Mesodermal cell (in vitro differentiated cells): Measurements from ENCODE around the gene EIF1AD. TPM values are rescaled to one million over a fixed set of nuclear protein-coding genes. Genes with fewer than 3 reads are reported as not detected.

Experiments used
- H3K27ac ChIP-seq: 2 replicates; pipeline ENCODE4 v1.7.0; 2013; ENCODE audit warnings: mild to moderate bottlenecking, low read depth, low read length, moderate library complexity; ENCODE audit not compliant: severe bottlenecking
- H3K36me3 ChIP-seq: 2 replicates; pipeline ENCODE4 v1.7.1; 2013; ENCODE audit warnings: mild to moderate bottlenecking, low read length, moderate library complexity; ENCODE audit not compliant: control insufficient read depth, insufficient read depth
- H3K4me1 ChIP-seq: one replicate; pipeline ENCODE4 v1.7.1; 2013; ENCODE audit warnings: mild to moderate bottlenecking, low read length; ENCODE audit not compliant: insufficient read depth, control insufficient read depth, poor library complexity, severe bottlenecking
- H3K4me3 ChIP-seq: 2 replicates; pipeline ENCODE4 v1.7.0; 2013; ENCODE audit warnings: low read length, control low read depth, mild to moderate bottlenecking; ENCODE audit not compliant: insufficient read depth, poor library complexity, severe bottlenecking; ENCODE audit errors: extremely low read depth
- H3K9me3 ChIP-seq: 2 replicates; pipeline ENCODE4 v1.7.1; 2013; ENCODE audit warnings: mild to moderate bottlenecking, low read length, moderate library complexity; ENCODE audit not compliant: control insufficient read depth
- WGBS, 2 experiments: methylation state at CpG; one replicate each; pipeline ENCODE4 v1.1.5; 2013; ENCODE audit warnings: missing lambda C conversion rate in 2 of 2; ENCODE audit not compliant: insufficient coverage in 2 of 2; 5-methylcytosine and 5-hydroxymethylcytosine counted together
- polyA plus RNA-seq, 2 experiments: library from polyadenylated mRNA; stranded (reverse); fragments of 50-300 nt; gene quantifications; one replicate each; pipeline ENCODE4 v1.2.3, GENCODE V29; 2013

Gene EIF1AD
- polyA plus RNA-seq (2013, experiment 1 of 2), result 24.3 TPM
- 24.2 TPM for polyA plus RNA-seq (2013, experiment 2 of 2)

GRCh38 chr11:66001942-66002647 is at the start of gene EIF1AD, which contains the start of gene BANF1:
TSS of gene EIF1AD (minus strand) at chr11:66002157. CDS start at chr11:66000389, 1,768 bp downstream.
TSS of gene BANF1 (plus strand) at chr11:66002503. CDS start at chr11:66003251, 748 bp downstream.
- WGBS, 2 experiments, result 0% methylated on average over 48 to 49 of the region's 55 CpGs
- H3K36me3 ChIP-seq, result peaks cover 61% of the 10 kb centered on the region
- peak within 1 kb of the TSS; percentile 98 for H3K27ac ChIP-seq
- no peaks in the 10 kb centered on the region for H3K9me3 ChIP-seq
- peak within 1 kb of the TSS; percentile 93 for H3K4me3 ChIP-seq
- peaks cover 16% of the 10 kb centered on the region for H3K4me1 ChIP-seq

- Histone ChIP-seq H3K4me1 (peaks cover 18% of the 10 kb centered on the region), H3K9me3 (no peaks in the 10 kb centered on the region), H3K27ac (peak overlapping the region; percentile 93), H3K36me3 (peaks cover 33% of the 10 kb centered on the region), H3K4me3 (peak overlapping the region; percentile 99)
- 6 to 49% methylated on average over 7 to 9 of the region's 12 CpGs for WGBS, 2 experiments
Measured at GRCh38 chr11:66051371-66051765, 49.4 kb upstream of the EIF1AD start.

GRCh38 chr11:66050581-66051231 is 48.7 kb upstream of the EIF1AD start:
- Histone ChIP-seq H3K4me3 (no peak overlapping the region), H3K27ac (peak overlapping the region; percentile 93), H3K9me3 (no peaks in the 10 kb centered on the region), H3K4me1 (peaks cover 18% of the 10 kb centered on the region), H3K36me3 (peaks cover 26% of the 10 kb centered on the region)
- WGBS, 2 experiments, result 71% methylated on average over 2 of the region's 5 CpGs; no CpG with 5 or more reads in 1 of the 2 experiments

GRCh38 chr11:66048547-66049323 is 46.8 kb upstream of the EIF1AD start, which contains the start of gene GAL3ST3:
TSS of gene GAL3ST3 (minus strand) at chr11:66049161. CDS start at chr11:66045415, 3,746 bp downstream.
- Histone ChIP-seq H3K27ac (no peak within 1 kb of the TSS), H3K9me3 (no peaks in the 10 kb centered on the region), H3K4me3 (peak within 1 kb of the TSS; percentile 43), H3K36me3 (peaks cover 7% of the 10 kb centered on the region), H3K4me1 (peaks cover 17% of the 10 kb centered on the region)
- WGBS, 2 experiments, result 2 to 13% methylated on average over 7 to 11 of the region's 39 CpGs

GRCh38 chr11:66047541-66048365 is 45.8 kb upstream of the EIF1AD start:
- Histone ChIP-seq H3K27ac (no peak overlapping the region), H3K4me3 (peak overlapping the region; percentile 43), H3K4me1 (peaks cover 10% of the 10 kb centered on the region), H3K9me3 (no peaks in the 10 kb centered on the region), H3K36me3 (no peaks in the 10 kb centered on the region)
- 85 to 94% methylated on average over 11 of the region's 11 CpGs for WGBS, 2 experiments

DNA sequence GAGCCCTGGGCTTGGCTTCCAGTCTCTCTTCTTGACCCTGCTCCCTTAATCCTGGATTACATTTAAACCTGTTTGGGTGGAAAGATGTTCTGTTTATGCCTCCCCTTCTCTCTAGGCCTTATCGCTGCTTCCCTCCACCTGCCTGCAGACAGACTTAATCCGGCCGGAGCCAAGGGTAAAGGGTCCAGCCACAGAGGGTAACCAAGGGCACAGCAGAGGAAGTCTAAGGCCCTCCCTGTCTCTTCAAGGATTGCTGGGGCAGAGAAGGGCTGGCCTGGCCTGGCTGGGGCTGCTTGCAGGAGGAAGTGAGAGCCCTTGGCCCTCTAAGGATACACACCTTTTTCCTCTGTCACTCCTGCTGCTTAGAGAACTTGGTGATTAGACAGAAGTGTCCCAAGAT is 44.9 kb upstream of the EIF1AD start:
- 100% methylated on average over 3 of the region's 3 CpGs; no CpG with 5 or more reads in 1 of the 2 experiments for WGBS, 2 experiments
- Histone ChIP-seq H3K36me3 (no peaks in the 10 kb centered on the region), H3K4me1 (peaks cover 10% of the 10 kb centered on the region), H3K27ac (no peak overlapping the region), H3K9me3 (no peaks in the 10 kb centered on the region), H3K4me3 (no peak overlapping the region)

DNA sequence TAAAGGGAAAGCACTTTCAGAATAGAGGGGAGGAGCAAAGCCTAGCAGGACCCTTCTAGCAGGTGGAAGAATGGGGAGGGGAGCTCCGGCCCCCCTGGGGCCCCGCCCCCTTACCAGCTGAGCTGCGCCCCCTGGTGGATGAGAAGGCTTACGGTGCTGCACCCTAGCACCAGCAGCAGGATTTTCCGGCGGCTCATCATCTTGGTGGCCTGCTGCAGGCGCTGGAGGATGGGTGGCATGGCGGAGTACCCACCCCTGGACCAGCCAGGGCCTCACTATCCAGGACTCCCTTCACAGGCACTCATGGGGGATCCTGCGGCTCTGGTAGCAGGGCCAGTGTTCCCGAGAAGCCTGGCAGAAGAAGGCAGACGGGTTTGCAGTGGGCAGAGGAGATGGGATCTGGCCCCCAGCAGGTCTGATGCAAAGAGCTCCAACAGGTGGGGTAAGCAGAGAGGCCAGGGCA is 43.3 kb upstream of the EIF1AD start:
- Histone ChIP-seq H3K36me3 (no peaks in the 10 kb centered on the region), H3K27ac (no peak overlapping the region), H3K9me3 (no peaks in the 10 kb centered on the region), H3K4me1 (no peaks in the 10 kb centered on the region), H3K4me3 (no peak overlapping the region)
- WGBS, 2 experiments, result 11 to 30% methylated on average over 7 to 8 of the region's 11 CpGs

DNA sequence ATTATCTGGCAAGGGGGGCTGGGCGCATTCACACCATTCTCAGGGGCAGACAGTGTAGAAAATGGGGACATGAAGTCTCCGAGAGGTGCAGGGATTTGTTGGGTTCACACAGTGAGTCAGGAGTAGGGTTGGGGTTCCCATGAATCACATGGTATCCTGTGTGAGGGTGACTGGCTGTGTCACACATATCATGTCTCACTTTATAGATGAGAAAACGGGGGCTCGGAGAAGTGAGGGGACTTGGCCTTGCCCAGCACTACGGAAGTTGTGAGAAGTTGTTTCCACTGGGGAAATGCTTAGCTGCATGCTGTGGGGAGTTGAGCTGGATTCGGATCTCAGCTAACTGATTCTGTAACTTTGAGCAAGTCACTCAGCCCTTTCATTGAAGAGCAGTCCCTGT is 42.8 kb upstream of the EIF1AD start:
- H3K4me1 ChIP-seq, result no peaks in the 10 kb centered on the region
- 80 to 84% methylated on average over 5 to 6 of the region's 6 CpGs for WGBS, 2 experiments
- H3K9me3 ChIP-seq, result no peaks in the 10 kb centered on the region
- H3K4me3 ChIP-seq, result no peak overlapping the region
- H3K36me3 ChIP-seq, result no peaks in the 10 kb centered on the region
- H3K27ac ChIP-seq, result no peak overlapping the region

DNA sequence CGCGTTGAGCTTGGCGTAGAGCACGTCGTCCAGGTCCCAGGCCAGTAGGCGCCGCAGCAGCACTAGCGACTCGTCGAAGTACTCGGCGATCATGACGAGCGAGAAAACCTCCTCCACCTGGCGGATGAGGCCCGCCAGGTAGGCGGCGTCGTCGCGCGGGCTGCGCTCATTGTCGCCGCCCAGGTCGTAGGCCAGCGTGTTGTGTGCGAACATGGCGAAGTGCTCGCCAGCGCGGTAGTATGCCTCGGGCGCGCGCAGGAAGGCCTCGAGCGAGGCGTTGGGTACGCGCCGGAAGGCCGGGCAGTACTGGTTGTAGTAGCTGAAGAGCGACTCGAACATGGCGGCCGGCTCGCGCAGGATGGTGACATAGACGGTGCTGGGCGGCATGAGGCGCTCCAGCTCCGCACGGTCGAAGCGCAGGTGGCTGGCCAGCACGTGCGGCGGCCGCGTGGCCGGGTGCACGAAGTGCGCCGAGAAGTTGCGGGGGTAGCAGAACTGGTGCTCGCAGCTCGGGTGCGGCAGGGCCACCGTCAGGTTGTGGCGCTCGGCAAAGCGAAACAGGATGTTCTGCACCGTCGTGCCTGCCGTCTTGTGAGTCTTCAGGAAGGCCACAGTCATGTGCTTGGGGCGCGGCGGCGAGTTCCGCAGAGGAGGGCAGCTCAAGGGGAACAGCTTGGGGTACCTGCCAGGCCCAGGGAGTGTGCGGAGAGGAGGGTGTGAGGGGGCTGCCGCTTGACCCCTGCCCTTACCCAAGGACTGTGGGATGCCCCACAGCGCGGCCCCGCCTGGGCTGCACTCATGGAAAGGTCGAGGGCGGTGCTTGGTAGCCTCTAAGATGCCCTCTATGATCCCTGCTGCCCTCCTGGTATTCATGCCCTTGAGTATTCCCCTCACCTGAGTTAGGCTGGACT is 41.3 kb upstream of the EIF1AD start:
- no peak overlapping the region for H3K27ac ChIP-seq
- no peaks in the 10 kb centered on the region for H3K4me1 ChIP-seq
- no peak overlapping the region for H3K4me3 ChIP-seq
- WGBS, 2 experiments, result 96 to 98% methylated on average over 77 to 84 of the region's 88 CpGs
- no peaks in the 10 kb centered on the region for H3K9me3 ChIP-seq
- H3K36me3 ChIP-seq, result no peaks in the 10 kb centered on the region
